Activated CD8-positive, alpha-beta T cell treated with anti-CD3 and anti-CD28 coated beads for 36 hours (primary cell): Measurements from ENCODE around the gene DLGAP1. TPM values are rescaled to one million over a fixed set of nuclear protein-coding genes. Genes with fewer than 3 reads are reported as not detected.

Source experiments
- ATAC-seq: fragments of 200-7000 bp; cut with Tn5 transposase; one replicate; pipeline ENCODE4 v1.10.0; 2021; ENCODE audit warnings: mild to moderate bottlenecking, moderate library complexity
- CTCF ChIA-PET: fragments of 350-600 bp; sonication (Branson Sonifier 250); formaldehyde crosslinking; loops from one replicate; lab custom pipeline; 2021; ENCODE audit warnings: antibody characterized with exemption; lab: Charles Lee
- POLR2A ChIA-PET: fragments of 350-600 bp; sonication (Branson Sonifier 250); formaldehyde crosslinking; loops from one replicate; lab custom pipeline; 2021; ENCODE audit warnings: antibody characterized with exemption; lab: Charles Lee
- DNase-seq: peaks from one replicate; pipeline ENCODE4 v3.0.0-alpha.2; 2020
- H3K27ac Mint-ChIP-seq: one replicate; pipeline ENCODE4 v1.8.0; 2021; ENCODE audit warnings: mild to moderate bottlenecking, mixed read lengths
- H3K27me3 Mint-ChIP-seq: one replicate; pipeline ENCODE4 v1.8.0; 2021; ENCODE audit warnings: mixed read lengths
- H3K36me3 Mint-ChIP-seq: one replicate; pipeline ENCODE4 v1.8.0; 2021; ENCODE audit warnings: low read depth, mixed read lengths
- H3K4me1 Mint-ChIP-seq: one replicate; pipeline ENCODE4 v1.8.0; 2021; ENCODE audit warnings: low read depth, mixed read lengths
- H3K4me3 Mint-ChIP-seq: one replicate; pipeline ENCODE4 v1.8.0; 2021; ENCODE audit warnings: mild to moderate bottlenecking, moderate library complexity, mixed read lengths
- H3K9me3 Mint-ChIP-seq: one replicate; pipeline ENCODE4 v1.8.0; 2021; ENCODE audit warnings: mixed read lengths
- CTCF ChIP-seq: fragments of 200-600 bp; IDR thresholded peaks from one replicate; pipeline ENCODE4 v1.8.0; 2022; ENCODE audit warnings: antibody characterized with exemption, mild to moderate bottlenecking
- intact Hi-C: fragments of 100-400 bp; cut with micrococcal nuclease; formaldehyde crosslinking; loops from one replicate; pipeline ENCODE4 v1.10.0; 2022
- total RNA-seq, 2 experiments: library from RNA; stranded (reverse); gene quantifications; one replicate each; pipeline ENCODE4 v1.2.3, GENCODE V29; 2021

Gene DLGAP1
- total RNA-seq, 2 experiments from 2014 or later: not detected

GRCh38 chr18:3520230-3521085 lies 934.6 kb downstream of the DLGAP1 start:
- ATAC-seq (no peak), DNase-seq (no peak)
- ChIA-PET POLR2A (no interaction called here), CTCF (interaction anchor here (2.3 kb wide), 1 partner anchor 146 kb away, joined by 7 read pairs; no protein-coding TSS in a partner anchor)
- Mint-ChIP-seq H3K27ac (no peak overlapping the region), H3K36me3 (no peaks in the 10 kb centered on the region), H3K27me3 (peaks cover 2% of the 10 kb centered on the region), H3K4me1 (peaks cover 1% of the 10 kb centered on the region), H3K4me3 (no peak overlapping the region), H3K9me3 (peaks cover 7% of the 10 kb centered on the region)
- no peak for TF ChIP-seq CTCF
- intact Hi-C loops: no loop called here

- ChIA-PET CTCF (no interaction called here), POLR2A (no interaction called here)
- no peaks in the 10 kb centered on the region for H3K36me3 Mint-ChIP-seq
- intact Hi-C loops: no loop called here
- no peaks in the 10 kb centered on the region for H3K9me3 Mint-ChIP-seq
- peaks cover 2% of the 10 kb centered on the region for H3K27me3 Mint-ChIP-seq
- TF ChIP-seq CTCF: no peak
- DNase-seq: no peak
- peaks cover 10% of the 10 kb centered on the region for H3K4me1 Mint-ChIP-seq
- no peak overlapping the region for H3K27ac Mint-ChIP-seq
- no peak overlapping the region for H3K4me3 Mint-ChIP-seq
- no peak for ATAC-seq
Observed at GRCh38 chr18:3514312-3515216, 940.5 kb downstream of the DLGAP1 start.

DNA sequence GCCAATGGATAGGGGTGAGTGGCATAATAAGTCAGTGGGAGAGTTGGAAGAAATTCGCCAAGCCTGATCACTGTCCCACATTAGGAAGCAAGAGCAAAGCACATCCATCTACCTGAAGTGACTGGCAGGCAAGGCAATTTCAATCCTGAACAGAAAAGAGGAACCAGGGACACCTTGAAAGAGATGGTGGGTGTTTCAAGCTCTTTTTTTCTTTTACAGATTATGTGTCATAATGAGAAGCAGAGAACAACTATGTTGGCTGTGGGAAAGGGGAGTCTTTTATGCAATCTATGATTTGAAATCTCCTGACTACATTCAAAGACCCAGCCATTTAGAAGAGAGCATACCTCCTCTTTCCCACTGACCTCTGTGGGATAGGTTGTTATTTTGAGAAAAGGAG lies 941.6 kb downstream of the DLGAP1 start:
- no peak overlapping the region for H3K4me3 Mint-ChIP-seq
- H3K27ac Mint-ChIP-seq: no peak overlapping the region
- intact Hi-C loops: no loop called here
- H3K36me3 Mint-ChIP-seq: no peaks in the 10 kb centered on the region
- no peaks in the 10 kb centered on the region for H3K9me3 Mint-ChIP-seq
- no peak for TF ChIP-seq CTCF
- H3K27me3 Mint-ChIP-seq: no peaks in the 10 kb centered on the region
- DNase-seq (no peak), ATAC-seq (no peak)
- ChIA-PET CTCF (interaction anchor here (1.6 kb wide), 1 partner anchor 71 kb away, joined by 4 read pairs; no protein-coding TSS in a partner anchor), POLR2A (no interaction called here)
- H3K4me1 Mint-ChIP-seq: peaks cover 10% of the 10 kb centered on the region

- ChIA-PET POLR2A (interaction anchor here (0.6 to 1.0 kb wide), 2 partner anchors 57 to 61 kb away, joined by 3 read pairs; no protein-coding TSS in a partner anchor), CTCF (interaction anchor here (0.7 to 1.6 kb wide), 2 partner anchors 38 to 73 kb away, joined by 3 to 4 read pairs; no protein-coding TSS in a partner anchor)
- TF ChIP-seq CTCF: no peak
- ATAC-seq (peak; percentile 77), DNase-seq (peak; percentile 37)
- H3K9me3 Mint-ChIP-seq: no peaks in the 10 kb centered on the region
- H3K27ac Mint-ChIP-seq: peak overlapping the region; percentile 19
- H3K36me3 Mint-ChIP-seq: no peaks in the 10 kb centered on the region
- H3K4me1 Mint-ChIP-seq: peaks cover 10% of the 10 kb centered on the region
- intact Hi-C loops: no loop called here
- no peaks in the 10 kb centered on the region for H3K27me3 Mint-ChIP-seq
- H3K4me3 Mint-ChIP-seq: no peak overlapping the region
Observed at GRCh38 chr18:3511980-3512379, 943.1 kb downstream of the DLGAP1 start.
